NCI-H146 treated with DMSO at 0.1 percent for 48 hours (cell line): ENCODE results near the gene SLC8A2.

Experiments used
- DNase-seq: peaks from one replicate; lab custom pipeline; 2025; ENCODE audit not compliant: unreplicated experiment; lab: John Stamatoyannopoulos, UW

SLC8A2 gene

DNA sequence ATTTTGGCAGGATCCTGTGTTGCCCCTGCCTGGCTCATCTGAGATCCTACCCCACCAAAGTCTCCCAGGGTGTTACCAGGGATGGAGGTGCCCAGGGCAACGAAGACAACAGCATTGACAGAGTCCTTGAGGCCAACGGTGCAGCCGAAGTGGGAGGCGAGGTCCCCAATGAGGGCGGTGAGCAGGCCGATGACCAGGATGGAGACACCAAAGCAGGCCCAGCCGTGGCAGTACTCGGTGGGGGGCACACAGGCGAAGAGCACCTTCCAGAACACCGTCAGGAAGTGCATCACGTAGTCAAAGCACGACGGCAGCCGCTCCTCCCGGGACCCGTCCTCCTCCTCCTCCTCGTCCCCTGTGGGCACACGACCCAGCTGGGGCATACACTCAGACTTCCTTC lies 39.6 kb downstream of the SLC8A2 start:
- no peak for DNase-seq

DNA sequence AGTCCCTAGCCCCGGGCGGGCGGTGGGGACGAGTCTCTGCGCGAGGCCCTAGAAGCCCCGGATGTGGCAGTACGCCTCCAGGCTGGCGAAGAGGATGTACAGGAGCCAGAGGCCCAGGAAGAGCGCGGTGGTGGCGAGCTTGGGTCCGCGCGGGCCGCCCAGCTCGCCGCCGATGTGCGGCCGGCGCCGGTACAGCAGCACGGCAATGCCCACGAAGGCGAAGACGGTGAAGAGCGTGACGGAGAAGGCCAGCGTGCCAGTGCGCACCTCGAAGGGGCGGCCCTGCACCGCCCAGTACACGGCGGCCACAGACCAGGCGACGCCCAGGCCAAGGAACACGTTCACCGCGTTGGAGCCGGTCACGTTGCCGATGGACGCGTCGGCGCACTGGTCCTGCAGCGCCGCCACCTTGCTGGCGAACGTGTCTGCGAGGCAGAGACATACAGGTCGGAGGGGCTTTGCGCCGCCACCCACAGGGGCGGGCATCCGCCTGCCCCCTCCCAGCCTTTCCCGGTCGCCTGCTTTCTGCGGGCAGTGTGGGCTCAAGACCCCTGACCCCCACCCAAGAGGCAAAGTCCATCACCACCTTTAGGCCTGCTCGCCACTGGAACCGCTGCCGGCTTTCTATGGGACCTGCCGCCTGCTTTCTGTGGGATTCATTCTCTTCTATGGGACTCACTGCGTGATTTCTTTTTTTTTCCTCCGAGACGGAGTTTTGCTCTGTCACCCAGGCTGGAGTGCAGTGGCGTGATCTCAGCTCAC lies 41.5 kb downstream of the SLC8A2 start:
- peak; percentile 46 for DNase-seq

GRCh38 chr19:47429140-47429793 lies 42.4 kb downstream of the SLC8A2 start:
- no peak for DNase-seq

DNA sequence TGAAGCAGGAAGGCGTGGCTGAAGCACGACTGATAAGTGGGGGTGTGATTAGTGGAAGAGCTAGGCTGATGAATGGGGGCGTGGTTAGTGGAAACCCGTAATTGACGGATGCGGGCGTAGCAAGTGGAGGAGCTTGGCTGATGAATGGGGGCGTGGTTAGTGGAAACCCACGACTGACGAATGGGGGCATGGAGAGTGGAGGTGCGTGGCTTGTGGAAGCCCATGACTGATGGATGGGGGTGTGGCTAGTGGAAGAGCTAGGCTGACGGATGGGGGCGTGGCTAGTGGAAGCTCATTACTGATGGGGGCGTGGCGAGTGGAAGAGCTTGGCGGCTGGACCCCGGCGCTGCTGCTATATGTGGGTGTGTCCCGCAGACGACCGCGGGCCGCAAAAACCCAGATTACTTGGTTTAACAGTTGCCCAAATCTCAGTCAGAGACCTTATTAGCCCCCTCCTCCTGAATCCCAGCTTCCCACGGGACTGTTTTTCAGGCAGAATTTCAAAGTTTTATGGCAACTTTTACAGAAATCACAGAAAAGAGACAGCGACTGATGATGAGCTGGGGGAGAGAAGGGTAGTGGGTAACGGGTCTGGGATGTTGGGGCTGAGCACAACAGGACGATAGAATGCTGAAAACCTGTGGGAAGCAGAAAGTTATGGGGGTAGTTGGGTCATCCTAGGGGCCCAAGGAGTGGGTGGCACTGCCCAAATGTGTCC lies 43.4 kb downstream of the SLC8A2 start:
- peak; percentile 97 for DNase-seq

DNA sequence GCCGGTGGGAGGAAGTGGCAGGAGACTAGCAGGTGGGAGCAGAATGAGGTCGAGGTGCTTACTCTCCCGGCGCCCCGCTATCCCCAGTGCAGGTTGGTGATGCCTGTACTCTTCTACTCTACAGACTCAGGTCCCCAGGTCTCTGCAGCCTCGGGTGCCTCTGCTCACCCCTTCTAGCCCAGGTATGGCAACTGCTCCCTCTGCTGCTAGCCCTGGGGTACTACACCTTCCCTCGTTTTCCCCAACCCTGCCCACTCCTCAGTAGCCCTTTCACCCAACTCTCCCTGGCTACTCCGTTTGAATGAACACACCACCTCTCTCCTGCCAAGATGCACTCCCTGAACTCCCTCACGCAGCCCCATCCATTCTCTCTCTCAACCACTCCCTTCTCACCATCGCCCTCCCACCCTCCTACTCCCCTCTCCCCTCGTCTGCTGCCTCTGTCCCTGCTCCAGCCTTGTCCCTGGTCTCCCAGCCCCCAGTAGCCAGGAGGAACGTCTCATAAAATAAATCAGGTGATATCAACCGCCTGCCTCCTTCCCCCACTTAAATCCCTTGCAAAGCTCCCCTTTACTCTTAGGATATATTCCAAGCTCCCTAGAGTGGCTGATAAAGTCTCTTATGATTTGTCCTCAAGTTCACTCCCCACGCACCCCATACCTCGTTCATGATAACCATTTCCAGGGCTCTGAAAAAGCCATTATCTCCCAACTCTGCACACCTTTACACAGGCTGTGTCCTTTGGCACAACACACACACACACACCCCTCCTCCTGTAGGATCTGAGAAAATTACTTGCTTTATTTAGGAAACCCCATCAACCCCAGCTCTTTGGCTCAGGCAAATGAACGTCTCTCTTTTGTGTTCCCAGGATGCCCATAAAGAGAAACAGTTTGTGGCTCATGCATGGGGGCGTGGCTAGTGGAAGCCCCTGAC lies 44.2 kb downstream of the SLC8A2 start:
- peak; percentile 83 for DNase-seq

- no peak for DNase-seq
Measured at GRCh38 chr19:47423203-47423882, 48.4 kb downstream of the SLC8A2 start.

DNA sequence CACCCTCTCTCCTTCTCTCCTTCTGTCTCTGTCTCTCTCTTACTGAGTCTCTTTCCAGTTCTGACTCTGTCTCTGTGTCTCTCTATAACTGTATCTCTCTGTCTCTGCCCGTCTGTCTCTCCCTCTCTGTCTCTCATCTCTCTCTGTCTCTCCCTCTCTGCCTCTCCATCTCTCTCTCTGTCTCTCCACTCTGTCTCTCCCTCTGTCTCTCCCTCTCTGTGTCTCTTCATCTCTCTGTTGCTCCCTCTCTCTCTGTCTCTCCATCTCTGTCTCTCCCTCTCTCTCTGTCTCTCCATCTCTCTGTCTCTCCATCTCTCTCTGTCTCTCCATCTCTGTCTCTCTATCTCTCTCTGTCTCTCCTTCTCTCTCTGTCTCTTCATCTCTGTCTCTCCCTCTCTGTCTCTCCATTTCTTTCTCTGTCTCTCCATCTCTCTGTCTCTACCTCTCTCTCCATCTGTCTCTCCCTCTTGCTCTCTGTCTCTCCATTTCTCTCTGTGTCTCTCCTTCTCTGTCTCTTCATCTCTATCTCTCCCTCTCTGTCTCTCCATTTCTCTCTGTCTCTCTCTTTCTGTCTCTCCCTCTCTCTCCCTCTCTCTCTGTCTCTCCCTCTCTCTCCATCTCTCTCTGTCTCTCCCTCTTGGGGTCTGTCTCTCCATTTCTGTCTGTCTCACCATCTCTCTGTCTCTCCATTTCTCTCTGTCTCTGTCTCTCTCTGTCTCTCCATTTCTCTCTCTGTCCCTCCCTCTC lies 49.1 kb downstream of the SLC8A2 start:
- no peak for DNase-seq

- DNase-seq: peak; percentile 19
Measured at GRCh38 chr19:47421844-47422395, 49.8 kb downstream of the SLC8A2 start.

GRCh38 chr19:47421244-47421786 lies 50.4 kb downstream of the SLC8A2 start:
- no peak for DNase-seq

DNA sequence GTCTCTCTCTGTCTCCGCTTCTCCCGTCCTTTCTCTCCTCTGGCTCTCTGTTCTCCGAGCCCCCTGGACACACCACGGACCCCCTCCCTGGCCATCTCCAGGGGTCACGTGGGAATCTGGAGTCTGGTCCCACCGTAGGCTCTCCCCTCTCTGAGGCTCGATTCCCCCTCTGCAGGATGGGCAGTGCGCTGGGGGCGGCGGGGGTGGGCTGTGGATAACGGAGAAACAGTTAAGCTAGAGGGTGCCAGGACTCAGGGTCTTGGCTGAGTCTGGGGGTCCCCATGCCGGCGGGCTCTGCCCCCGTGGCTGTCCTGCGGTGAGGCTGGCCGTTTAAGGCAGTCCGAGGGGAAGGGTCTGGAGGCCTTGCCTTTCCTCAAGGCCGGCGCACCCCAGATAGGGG lies 51.9 kb downstream of the SLC8A2 start:
- no peak for DNase-seq

GRCh38 chr19:47419030-47419783 lies 52.5 kb downstream of the SLC8A2 start, which contains the start of gene MEIS3:
Gene MEIS3 (minus strand): TSS chr19:47419527. CDS start chr19:47419081, 446 bp downstream.
- no peak for DNase-seq

GRCh38 chr19:47418692-47419029 lies 53.0 kb downstream of the SLC8A2 start:
- no peak for DNase-seq

GRCh38 chr19:47417746-47418691 lies 53.7 kb downstream of the SLC8A2 start:
- no peak for DNase-seq

DNA sequence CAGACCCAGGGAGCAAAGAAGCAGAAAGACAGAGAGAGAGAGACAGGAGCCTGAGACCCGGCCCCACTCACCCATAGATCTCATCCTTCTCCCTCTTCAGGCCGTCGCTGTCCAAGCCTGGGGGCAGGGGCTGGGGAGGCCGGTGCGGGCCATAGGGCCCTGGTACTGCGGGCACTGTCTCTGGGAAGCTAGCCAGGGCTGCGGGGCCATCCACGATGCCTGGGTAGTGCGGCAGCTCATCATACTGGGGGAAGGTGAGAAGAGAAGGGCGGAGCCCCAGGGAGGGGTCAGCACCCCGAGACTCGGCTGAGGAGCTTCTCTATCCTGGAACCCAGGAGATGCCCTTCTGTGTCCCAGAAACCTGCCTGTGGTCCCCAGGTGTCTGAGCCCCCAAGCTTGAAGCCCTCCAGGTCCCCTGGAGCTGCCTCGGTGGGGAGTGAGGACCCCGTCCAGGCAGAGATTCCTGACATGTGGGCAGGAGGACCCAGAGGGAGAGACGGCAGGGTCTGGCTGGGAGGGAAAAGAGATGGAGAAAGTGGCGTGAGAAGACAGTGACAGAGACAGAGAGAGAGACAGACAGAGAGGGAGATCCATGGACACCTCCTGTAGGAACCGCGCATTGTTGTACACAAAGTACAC lies 54.5 kb downstream of the SLC8A2 start:
- DNase-seq: no peak

- no peak for DNase-seq
Measured at GRCh38 chr19:47416643-47416985, 55.1 kb downstream of the SLC8A2 start.

- no peak for DNase-seq
Measured at GRCh38 chr19:47415953-47416642, 55.6 kb downstream of the SLC8A2 start.
